ENCODE data around the gene ANP32B.
"Not testable (repeated sequence)": the region's sequence is repeated elsewhere in the genome, so short reads cannot be mapped to it uniquely, and the experiment has no call there.

The ANP32B gene

DNA sequence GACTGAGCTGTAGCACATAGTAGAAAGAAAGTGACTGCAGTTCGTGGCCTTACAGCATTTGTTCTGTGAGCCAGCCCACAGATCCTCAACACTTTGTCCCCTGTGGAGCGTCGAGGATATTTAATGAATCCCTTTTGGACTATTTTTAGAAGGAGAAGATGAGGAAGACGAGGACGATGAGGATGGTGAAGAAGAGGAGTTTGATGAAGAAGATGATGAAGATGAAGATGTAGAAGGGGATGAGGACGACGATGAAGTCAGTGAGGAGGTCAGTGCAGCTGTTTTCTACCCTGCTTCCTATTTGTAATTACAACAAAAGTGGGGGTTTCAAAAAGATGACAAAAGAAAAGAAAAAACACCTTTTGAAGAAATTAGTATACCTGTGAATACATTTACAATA lies 28.0 kb downstream of the ANP32B start:
- Histone ChIP-seq H3K4me3 (ENCODE audit: low read depth, low read length) (no peak overlapping the region), H3K4me1 (ENCODE audit: control insufficient read depth, insufficient read depth, low read length) (no peaks in the 10 kb centered on the region), H3K27ac (ENCODE audit: low read depth, low read length) (no peak overlapping the region), H3K9me3 (ENCODE audit: control insufficient read depth, insufficient read depth, low read depth, low read length) (no peaks in the 10 kb centered on the region), H3K27me3 (ENCODE audit: control insufficient read depth, insufficient read depth, low read length) (no peaks in the 10 kb centered on the region), H3K36me3 (ENCODE audit: control insufficient read depth, insufficient read depth, low read length) (peaks cover 89% of the 10 kb centered on the region), H3K9ac (ENCODE audit: low read length) (no peak overlapping the region)

DNA sequence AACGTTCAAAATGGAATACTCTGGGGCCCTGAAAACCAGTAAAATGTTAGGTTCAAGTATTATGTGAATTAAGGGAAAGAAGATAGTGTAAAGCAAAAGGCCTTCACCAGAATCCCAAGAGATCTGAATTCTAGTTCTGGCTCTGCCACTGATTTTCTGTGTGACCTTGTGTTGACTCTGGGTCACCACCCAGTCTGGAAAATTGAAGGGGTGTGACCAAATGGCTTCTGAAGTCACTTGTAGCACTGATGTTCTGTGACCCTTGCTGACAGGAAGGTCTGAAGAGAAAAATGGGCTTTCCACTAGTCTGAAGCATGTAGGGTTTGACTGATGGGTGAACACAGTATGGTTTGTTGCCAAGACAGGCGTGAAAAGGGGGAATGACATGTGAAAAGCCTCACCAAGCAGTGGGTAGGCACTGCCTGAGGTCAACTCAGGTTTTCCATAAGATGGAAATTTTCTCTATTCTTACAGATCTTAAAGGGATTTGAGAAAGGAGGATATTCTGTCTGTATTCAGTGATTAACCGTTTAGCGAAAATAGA lies 33.1 kb downstream of the ANP32B start:
- Histone ChIP-seq H3K36me3 (ENCODE audit: control insufficient read depth, insufficient read depth, low read length) (peaks cover 88% of the 10 kb centered on the region), H3K27ac (ENCODE audit: low read depth, low read length) (no peak overlapping the region), H3K4me3 (ENCODE audit: low read depth, low read length) (no peak overlapping the region)

DNA sequence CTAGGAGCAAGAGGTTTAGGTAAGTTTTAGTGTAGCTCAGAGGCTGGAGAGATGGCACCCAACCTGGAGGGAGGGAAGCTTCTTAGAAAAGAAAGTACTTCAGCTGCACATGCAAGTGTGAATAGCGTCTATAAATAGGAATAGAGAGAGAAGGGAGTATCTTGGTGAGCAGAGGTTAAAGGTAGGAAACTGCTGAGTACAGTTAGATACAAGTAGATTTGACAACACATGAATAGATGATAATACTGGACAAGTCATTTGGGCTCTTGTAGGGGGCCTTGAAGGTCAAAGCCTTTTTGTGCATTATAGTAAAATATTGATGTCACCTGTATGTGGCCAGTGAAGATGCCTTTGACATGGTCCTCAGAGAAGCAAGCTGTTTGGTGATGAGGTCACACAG lies 34.2 kb downstream of the ANP32B start:
- H3K4me3 ChIP-seq (ENCODE audit: low read depth, low read length) = no peak overlapping the region
- no peaks in the 10 kb centered on the region for H3K9me3 ChIP-seq (ENCODE audit: control insufficient read depth, insufficient read depth, low read depth, low read length)
- peaks cover 83% of the 10 kb centered on the region for H3K36me3 ChIP-seq (ENCODE audit: control insufficient read depth, insufficient read depth, low read length)
- peaks cover 5% of the 10 kb centered on the region; the same call in 1 of the 2 replicates for H3K4me1 ChIP-seq (ENCODE audit: control insufficient read depth, insufficient read depth, low read length)
- no peak overlapping the region for H3K27ac ChIP-seq (ENCODE audit: low read depth, low read length)
- no peak overlapping the region for H3K9ac ChIP-seq (ENCODE audit: low read length)
- no peaks in the 10 kb centered on the region for H3K27me3 ChIP-seq (ENCODE audit: control insufficient read depth, insufficient read depth, low read length)

More for the DNA sequence above, 33.1 kb downstream of the ANP32B start:
- H3K27me3 ChIP-seq (ENCODE audit: control insufficient read depth, insufficient read depth, low read length) = no peaks in the 10 kb centered on the region
- H3K9me3 ChIP-seq (ENCODE audit: control insufficient read depth, insufficient read depth, low read depth, low read length) = no peaks in the 10 kb centered on the region
- no peaks in the 10 kb centered on the region for H3K4me1 ChIP-seq (ENCODE audit: control insufficient read depth, insufficient read depth, low read length)
- H3K9ac ChIP-seq (ENCODE audit: low read length) = no peak overlapping the region

DNA sequence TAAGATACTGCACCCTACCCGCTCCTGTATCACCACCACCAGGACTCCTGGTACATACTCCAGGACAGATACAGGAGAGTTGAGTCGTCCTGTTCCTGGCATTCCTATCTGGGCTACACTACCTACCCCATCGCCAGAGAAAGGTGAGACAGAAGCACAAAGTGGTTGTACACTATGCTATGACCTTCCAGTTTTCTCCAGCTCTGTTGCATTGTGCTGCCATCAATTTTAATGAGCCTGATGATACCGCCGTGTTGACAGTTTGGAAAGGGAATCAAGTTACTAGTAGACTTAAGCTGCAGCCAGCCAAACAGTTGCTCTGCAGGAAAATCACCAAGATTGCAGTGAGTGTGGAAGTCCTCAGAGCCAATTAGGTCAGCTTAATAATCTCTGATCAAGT lies 35.2 kb downstream of the ANP32B start:
- H3K27ac ChIP-seq (ENCODE audit: low read depth, low read length) = no peak overlapping the region
- no peaks in the 10 kb centered on the region for H3K9me3 ChIP-seq (ENCODE audit: control insufficient read depth, insufficient read depth, low read depth, low read length)
- H3K4me3 ChIP-seq (ENCODE audit: low read depth, low read length) = no peak overlapping the region
- no peaks in the 10 kb centered on the region for H3K27me3 ChIP-seq (ENCODE audit: control insufficient read depth, insufficient read depth, low read length)
- no peak overlapping the region for H3K9ac ChIP-seq (ENCODE audit: low read length)
- peaks cover 5% of the 10 kb centered on the region; the same call in 1 of the 2 replicates for H3K4me1 ChIP-seq (ENCODE audit: control insufficient read depth, insufficient read depth, low read length)
- H3K36me3 ChIP-seq (ENCODE audit: control insufficient read depth, insufficient read depth, low read length) = peaks cover 73% of the 10 kb centered on the region

DNA sequence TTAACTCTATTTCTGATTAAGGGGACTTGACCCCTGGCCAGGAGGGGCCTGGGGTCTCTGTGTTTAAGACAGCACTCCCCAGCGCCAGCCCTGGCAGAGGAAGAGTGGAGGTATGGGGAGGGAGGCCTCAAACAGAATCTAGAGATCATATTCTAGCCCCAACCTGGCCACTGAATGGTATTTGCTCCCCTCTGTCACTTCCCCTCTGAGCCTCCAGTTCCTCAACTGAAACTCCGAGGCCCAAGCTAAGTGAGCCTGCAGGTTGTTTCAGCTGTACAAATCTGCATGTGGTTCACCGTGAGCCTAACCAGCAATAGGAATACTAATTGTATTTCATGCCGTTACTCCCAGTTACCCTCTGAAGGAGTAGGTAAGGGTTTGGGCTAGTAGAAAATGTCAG lies 36.0 kb downstream of the ANP32B start:
- Histone ChIP-seq H3K27ac (ENCODE audit: low read depth, low read length) (no peak overlapping the region), H3K36me3 (ENCODE audit: control insufficient read depth, insufficient read depth, low read length) (peaks cover 65% of the 10 kb centered on the region), H3K9ac (ENCODE audit: low read length) (no peak overlapping the region), H3K4me3 (ENCODE audit: low read depth, low read length) (no peak overlapping the region), H3K27me3 (ENCODE audit: control insufficient read depth, insufficient read depth, low read length) (no peaks in the 10 kb centered on the region), H3K4me1 (ENCODE audit: control insufficient read depth, insufficient read depth, low read length) (peaks cover 5% of the 10 kb centered on the region; the same call in 1 of the 2 replicates), H3K9me3 (ENCODE audit: control insufficient read depth, insufficient read depth, low read depth, low read length) (no peaks in the 10 kb centered on the region)

DNA sequence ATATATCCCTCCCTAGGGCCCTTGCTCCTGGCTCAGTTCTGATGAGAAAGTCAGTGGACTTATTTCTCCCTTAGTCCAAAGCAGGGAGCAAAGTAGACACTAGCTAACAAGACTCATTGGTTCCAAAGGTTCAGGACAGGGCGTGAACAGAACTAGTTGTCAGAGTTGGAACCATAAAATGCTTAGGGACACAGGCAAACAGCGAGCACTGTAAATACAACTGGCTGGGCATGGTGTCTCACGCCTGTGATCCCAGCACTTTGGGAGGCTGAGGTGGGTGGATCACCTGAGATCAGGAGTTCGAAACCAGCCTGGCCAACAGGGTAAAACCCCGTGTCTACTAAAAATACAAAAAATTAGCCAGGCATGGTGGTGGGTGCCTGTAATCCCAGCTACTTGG lies 36.7 kb downstream of the ANP32B start:
- H3K4me1 ChIP-seq (ENCODE audit: control insufficient read depth, insufficient read depth, low read length); H3K9ac ChIP-seq (ENCODE audit: low read length); H3K27me3 ChIP-seq (ENCODE audit: control insufficient read depth, insufficient read depth, low read length); H3K27ac ChIP-seq (ENCODE audit: low read depth, low read length); H3K4me3 ChIP-seq (ENCODE audit: low read depth, low read length); H3K9me3 ChIP-seq (ENCODE audit: control insufficient read depth, insufficient read depth, low read depth, low read length): not testable (repeated sequence)
- peaks cover 58% of the 10 kb centered on the region for H3K36me3 ChIP-seq (ENCODE audit: control insufficient read depth, insufficient read depth, low read length)

DNA sequence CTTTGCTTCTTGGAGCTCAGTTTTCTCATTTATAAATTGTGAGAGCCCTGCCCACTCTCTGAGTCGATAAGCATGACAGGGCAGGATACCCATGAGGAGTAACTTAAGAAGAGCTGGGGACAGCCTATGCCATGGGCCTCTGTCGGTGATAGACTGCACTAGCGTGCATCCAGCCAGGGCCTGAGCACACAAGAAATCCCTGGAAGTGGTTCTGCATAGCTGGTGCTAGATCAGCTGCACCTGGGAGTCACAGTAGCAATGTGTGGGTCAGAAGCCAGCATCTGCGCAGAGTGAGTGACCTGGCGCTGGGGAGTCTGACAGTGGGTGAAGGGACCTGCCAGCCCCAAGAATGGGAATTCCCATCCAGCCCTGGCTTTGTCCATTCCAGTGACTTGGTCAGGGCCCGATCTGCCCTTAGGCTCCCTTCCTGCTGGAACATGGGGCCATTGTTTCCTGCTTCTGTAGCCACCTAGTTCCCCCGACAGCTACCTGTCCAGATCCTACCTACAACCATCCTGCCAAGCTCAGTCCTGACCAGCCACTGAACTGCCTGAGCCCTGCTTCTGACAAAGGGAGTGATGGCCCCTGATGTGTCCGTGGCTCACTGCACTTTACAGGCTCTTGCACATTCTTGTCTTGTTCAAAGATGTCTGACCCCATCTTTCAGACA lies 37.5 kb downstream of the ANP32B start:
- no peak overlapping the region for H3K27ac ChIP-seq (ENCODE audit: low read depth, low read length)
- H3K9me3 ChIP-seq (ENCODE audit: control insufficient read depth, insufficient read depth, low read depth, low read length) = no peaks in the 10 kb centered on the region
- no peaks in the 10 kb centered on the region for H3K27me3 ChIP-seq (ENCODE audit: control insufficient read depth, insufficient read depth, low read length)
- H3K4me1 ChIP-seq (ENCODE audit: control insufficient read depth, insufficient read depth, low read length) = peaks cover 5% of the 10 kb centered on the region; the same call in 1 of the 2 replicates
- peaks cover 51% of the 10 kb centered on the region for H3K36me3 ChIP-seq (ENCODE audit: control insufficient read depth, insufficient read depth, low read length)
- no peak overlapping the region for H3K4me3 ChIP-seq (ENCODE audit: low read depth, low read length)
- H3K9ac ChIP-seq (ENCODE audit: low read length) = no peak overlapping the region

DNA sequence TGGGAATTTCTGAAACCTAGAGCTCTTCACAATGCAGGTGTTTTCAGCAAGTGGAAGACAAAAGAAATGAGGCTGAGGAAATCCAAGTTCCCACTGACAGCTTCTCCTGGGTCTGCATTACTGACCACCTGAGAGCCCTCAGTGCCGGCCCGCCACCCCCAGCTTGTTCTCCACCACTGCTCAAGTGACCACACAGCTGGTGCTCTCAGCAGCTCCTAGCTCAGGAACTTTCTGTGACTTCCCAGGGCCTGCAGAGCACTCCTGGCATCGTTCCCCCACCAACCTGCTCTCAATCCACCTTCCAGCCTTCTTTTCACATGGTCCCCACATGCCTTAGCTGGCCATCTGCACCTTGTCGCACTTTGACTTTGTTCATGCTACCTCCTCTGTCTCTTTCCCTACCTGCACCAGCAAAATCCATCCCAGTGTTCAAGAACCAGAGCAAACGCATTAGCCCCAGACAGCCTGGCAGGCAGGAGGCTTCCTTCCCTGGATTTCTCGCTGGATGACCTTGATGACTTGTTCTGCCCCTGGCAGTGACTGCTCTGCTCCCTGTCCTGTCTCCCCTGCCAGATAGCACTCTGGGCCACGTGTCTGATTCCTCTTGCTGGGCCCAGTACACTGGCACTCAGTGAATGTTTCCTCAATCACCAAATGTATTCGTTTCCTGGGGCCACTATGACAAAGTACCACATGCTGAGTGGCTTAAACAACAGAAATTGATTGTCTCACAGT lies 38.3 kb downstream of the ANP32B start:
- H3K4me1 ChIP-seq (ENCODE audit: control insufficient read depth, insufficient read depth, low read length) = peaks cover 5% of the 10 kb centered on the region; the same call in 1 of the 2 replicates
- no peak overlapping the region for H3K9ac ChIP-seq (ENCODE audit: low read length)
- H3K27me3 ChIP-seq (ENCODE audit: control insufficient read depth, insufficient read depth, low read length) = no peaks in the 10 kb centered on the region
- peaks cover 42% of the 10 kb centered on the region for H3K36me3 ChIP-seq (ENCODE audit: control insufficient read depth, insufficient read depth, low read length)
- H3K27ac ChIP-seq (ENCODE audit: low read depth, low read length) = no peak overlapping the region
- no peaks in the 10 kb centered on the region for H3K9me3 ChIP-seq (ENCODE audit: control insufficient read depth, insufficient read depth, low read depth, low read length)
- no peak overlapping the region for H3K4me3 ChIP-seq (ENCODE audit: low read depth, low read length)

DNA sequence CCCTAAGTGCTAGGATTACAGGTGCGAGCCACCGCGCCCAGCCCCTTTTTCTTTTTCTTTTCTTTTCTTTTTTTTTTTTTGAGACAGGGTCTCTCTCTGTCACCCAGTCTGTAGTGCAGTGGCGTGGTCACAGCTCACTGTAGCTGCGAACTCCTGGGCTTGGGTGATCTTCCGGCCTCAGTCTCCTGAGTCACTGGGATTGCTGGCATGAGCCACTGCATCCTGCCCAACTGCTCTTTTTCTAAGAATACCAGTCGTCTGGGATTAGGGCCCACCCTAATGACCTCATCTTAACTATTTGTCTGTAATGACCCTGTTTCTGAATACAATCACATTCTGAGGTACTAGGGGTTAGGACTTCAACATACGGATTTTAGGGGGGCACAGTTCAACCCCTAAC lies 39.3 kb downstream of the ANP32B start:
- H3K27ac ChIP-seq (ENCODE audit: low read depth, low read length) = no peak overlapping the region
- peaks cover 5% of the 10 kb centered on the region; the same call in 1 of the 2 replicates for H3K4me1 ChIP-seq (ENCODE audit: control insufficient read depth, insufficient read depth, low read length)
- peaks cover 34% of the 10 kb centered on the region for H3K36me3 ChIP-seq (ENCODE audit: control insufficient read depth, insufficient read depth, low read length)

DNA sequence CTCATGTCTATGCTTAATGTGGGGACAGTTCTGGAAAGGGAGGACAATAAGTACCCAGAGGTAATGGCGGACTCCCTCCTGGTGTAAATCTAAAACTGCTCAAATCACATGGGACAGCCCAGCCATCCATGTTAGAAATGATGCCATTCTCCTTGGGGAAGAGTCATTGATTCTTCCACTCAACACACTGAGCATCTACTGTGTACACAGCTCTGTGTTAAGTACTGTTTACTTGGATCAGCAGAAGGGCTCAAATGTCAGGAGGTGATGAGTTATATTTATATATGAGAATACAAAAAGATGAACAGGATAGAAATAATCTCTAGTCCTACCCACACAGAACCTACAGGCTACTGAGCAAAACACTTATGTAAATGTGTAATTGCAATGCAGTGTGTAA lies 41.6 kb downstream of the ANP32B start:
- H3K9ac ChIP-seq (ENCODE audit: low read length) = no peak overlapping the region
- H3K27ac ChIP-seq (ENCODE audit: low read depth, low read length) = no peak overlapping the region
- peaks cover 14% of the 10 kb centered on the region; the same call in 1 of the 2 replicates for H3K36me3 ChIP-seq (ENCODE audit: control insufficient read depth, insufficient read depth, low read length)
- no peaks in the 10 kb centered on the region for H3K9me3 ChIP-seq (ENCODE audit: control insufficient read depth, insufficient read depth, low read depth, low read length)
- peaks cover 5% of the 10 kb centered on the region; the same call in 1 of the 2 replicates for H3K4me1 ChIP-seq (ENCODE audit: control insufficient read depth, insufficient read depth, low read length)
- H3K4me3 ChIP-seq (ENCODE audit: low read depth, low read length) = no peak overlapping the region
- no peaks in the 10 kb centered on the region for H3K27me3 ChIP-seq (ENCODE audit: control insufficient read depth, insufficient read depth, low read length)

More for the DNA sequence above, 39.3 kb downstream of the ANP32B start:
- Histone ChIP-seq H3K27me3 (ENCODE audit: control insufficient read depth, insufficient read depth, low read length) (no peaks in the 10 kb centered on the region), H3K4me3 (ENCODE audit: low read depth, low read length) (no peak overlapping the region), H3K9me3 (ENCODE audit: control insufficient read depth, insufficient read depth, low read depth, low read length) (no peaks in the 10 kb centered on the region), H3K9ac (ENCODE audit: low read length) (no peak overlapping the region)

DNA sequence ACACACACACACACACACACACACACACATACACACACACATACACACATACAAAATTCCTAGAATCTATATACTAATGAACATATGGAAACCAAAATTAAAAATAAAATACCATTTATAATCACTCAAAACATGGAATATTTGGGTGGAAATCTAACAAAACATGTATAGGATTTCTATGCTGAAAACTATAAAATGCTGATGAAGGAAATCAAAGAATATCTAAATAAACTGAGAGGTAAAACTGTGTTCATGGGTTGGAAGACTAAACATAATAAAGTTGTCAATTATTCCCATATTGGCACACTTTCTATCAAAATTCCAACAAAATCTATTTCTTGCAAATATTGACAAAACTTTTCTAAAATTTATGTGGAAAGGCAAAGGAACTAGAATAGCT lies 48.0 kb downstream of the ANP32B start:
- Histone ChIP-seq H3K9ac (ENCODE audit: low read length) (no peak overlapping the region), H3K9me3 (ENCODE audit: control insufficient read depth, insufficient read depth, low read depth, low read length) (no peaks in the 10 kb centered on the region), H3K27me3 (ENCODE audit: control insufficient read depth, insufficient read depth, low read length) (no peaks in the 10 kb centered on the region; the same call in 1 of the 2 replicates), H3K27ac (ENCODE audit: low read depth, low read length) (no peak overlapping the region), H3K4me1 (ENCODE audit: control insufficient read depth, insufficient read depth, low read length) (no peaks in the 10 kb centered on the region), H3K4me3 (ENCODE audit: low read depth, low read length) (no peak overlapping the region), H3K36me3 (ENCODE audit: control insufficient read depth, insufficient read depth, low read length) (no peaks in the 10 kb centered on the region)
